PC-9 (cell line): ENCODE results near the gene SAMD15.

Experiments
- CTCF ChIP-seq: fragments of 200-600 bp; sonication (generic); conservative IDR thresholded peaks from 2 replicates; pipeline ENCODE4 v1.6.1; 2017; ENCODE audit warnings: mixed run types, antibody characterized with exemption, mild to moderate bottlenecking, moderate library complexity
- EZH2 ChIP-seq: fragments of 200-600 bp; sonication (generic); IDR thresholded peaks from 2 replicates; pipeline ENCODE4 v1.8.0; 2017; ENCODE audit warnings: antibody characterized with exemption, low read depth

GRCh38 chr14:77353469-77354141 is 23.6 kb upstream of the SAMD15 start:
- TF ChIP-seq CTCF (no peak), EZH2 (no peak)
